A673 (cell line): ENCODE results near the gene TOP2A. TPM values are rescaled to one million over a fixed set of nuclear protein-coding genes. Genes with fewer than 3 reads are reported as not detected.

Source experiments
- BruUV-seq: library from RNA; stranded (reverse); fragments of 400-500 nt; replicated peaks from 2 replicates; lab custom pipeline; 2021; lab: Mats Ljungman, UMichigan
- CTCF ChIA-PET: fragments of 300-600 bp; sonication (Branson Sonifier 250); formaldehyde crosslinking; loops from one replicate; lab custom pipeline; 2022; ENCODE audit warnings: antibody characterized with exemption; lab: Charles Lee
- POLR2A ChIA-PET: fragments of 300-600 bp; sonication (Branson Sonifier 250); formaldehyde crosslinking; loops from one replicate; lab custom pipeline; 2022; ENCODE audit warnings: antibody characterized with exemption; ENCODE audit not compliant: low non-redundant PET; lab: Charles Lee
- DNase-seq: peaks from one replicate; pipeline ENCODE4 v3.0.0-alpha.2; 2015; ENCODE audit warnings: low spot score
- H3K27ac ChIP-seq: fragments of 200-600 bp; sonication (generic); 2 replicates; pipeline ENCODE4 v1.5.1; 2016; ENCODE audit warnings: mixed run types, low read depth, mild to moderate bottlenecking, mixed read lengths, antibody characterized with exemption, low read length; ENCODE audit not compliant: poor library complexity, severe bottlenecking
- H3K27me3 ChIP-seq: fragments of 200-600 bp; sonication (generic); replicated peaks from 2 replicates; pipeline ENCODE4 v1.6.1; 2017; ENCODE audit warnings: mixed run types, low read depth, mild to moderate bottlenecking, mixed read lengths, antibody characterized with exemption, low read length; ENCODE audit not compliant: insufficient read depth, poor library complexity
- H3K36me3 ChIP-seq: fragments of 200-600 bp; sonication (generic); 2 replicates; pipeline ENCODE4 v1.6.1; 2016; ENCODE audit warnings: mixed run types, mild to moderate bottlenecking, mixed read lengths, antibody characterized with exemption, low read length; ENCODE audit not compliant: insufficient read depth, poor library complexity, severe bottlenecking
- H3K4me1 ChIP-seq: fragments of 200-600 bp; sonication (generic); 2 replicates; pipeline ENCODE4 v1.6.1; 2017; ENCODE audit warnings: mixed run types, mild to moderate bottlenecking, mixed read lengths, antibody characterized with exemption, low read length; ENCODE audit not compliant: insufficient read depth, poor library complexity, severe bottlenecking
- H3K4me3 ChIP-seq: fragments of 200-600 bp; sonication (generic); 2 replicates; pipeline ENCODE4 v1.5.1; 2016; ENCODE audit warnings: low read depth, mixed run types, mild to moderate bottlenecking, mixed read lengths, low read length; ENCODE audit not compliant: poor library complexity, severe bottlenecking
- H3K9me3 ChIP-seq: fragments of 200-600 bp; sonication (generic); 2 replicates; pipeline ENCODE4 v1.6.1; 2016; ENCODE audit warnings: mixed run types, low read depth, mild to moderate bottlenecking, mixed read lengths, antibody characterized with exemption, low read length; ENCODE audit not compliant: poor library complexity, severe bottlenecking
- EZH2 ChIP-seq: fragments of 200-600 bp; sonication (generic); IDR thresholded peaks from 2 replicates; pipeline ENCODE4 v1.6.1; 2017; ENCODE audit warnings: borderline replicate concordance, low read depth, mild to moderate bottlenecking, mixed read lengths, antibody characterized with exemption, low read length; ENCODE audit not compliant: poor library complexity, severe bottlenecking
- intact Hi-C: fragments of 100-400 bp; cut with micrococcal nuclease; formaldehyde crosslinking; loops from one replicate; pipeline ENCODE4 v1.10.0; 2022; ENCODE audit not compliant: unreplicated experiment
- total RNA-seq: library from RNA; stranded (reverse); gene quantifications from 2 replicates; pipeline ENCODE4 v1.2.3, GENCODE V29; 2021
- TF ChIP-seq, protein P1 (sequence below): fragments of 300-800, 200-600 bp; sonication (generic); conservative IDR thresholded peaks from 2 replicates; pipeline ENCODE4 v1.5.1; 2017; ENCODE audit warnings: low read depth, mild to moderate bottlenecking, antibody characterized with exemption, low read length, moderate library complexity, mixed read lengths

Gene TOP2A
- total RNA-seq, 1 experiment from 2014 or later = 188 TPM

DNA sequence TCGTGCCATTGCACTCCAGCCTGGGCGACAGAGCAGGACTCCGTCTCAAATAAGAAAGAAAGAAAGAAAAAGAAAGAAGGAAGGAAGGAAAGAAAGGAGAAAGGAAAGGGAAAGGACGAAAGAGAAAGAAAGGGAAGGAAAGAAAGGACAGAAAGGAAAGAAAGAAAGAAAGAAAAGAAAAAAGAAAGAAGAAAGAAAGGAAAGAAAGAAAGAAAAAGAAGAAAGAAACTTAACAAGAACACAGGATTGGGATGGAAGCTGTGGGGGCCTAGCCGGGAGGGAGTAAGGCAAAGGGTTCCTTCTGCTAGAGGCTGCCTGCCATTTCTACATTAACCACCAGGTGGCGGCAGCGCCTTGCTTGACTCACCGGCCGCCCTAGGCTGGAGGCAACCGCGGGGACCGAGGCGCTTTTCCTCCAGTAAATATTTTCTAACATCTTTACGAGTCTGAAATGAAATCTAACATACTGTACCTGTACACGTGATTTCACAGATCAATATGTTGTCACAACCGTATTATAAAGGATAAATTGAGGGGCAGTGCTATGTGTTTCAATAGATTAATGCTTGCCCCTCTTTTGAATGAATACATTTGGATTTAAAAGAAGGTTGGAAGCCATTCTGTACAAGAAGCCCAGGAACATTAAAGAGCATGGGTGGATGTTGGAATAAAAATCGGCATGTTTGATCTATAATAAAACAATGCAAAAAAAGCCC lies 59.2 kb downstream of the TOP2A start:
- no peak overlapping the region for H3K27ac ChIP-seq
- ChIA-PET CTCF (interaction anchor here (0.7 to 2.4 kb wide), 5 partner anchors 37 to 201 kb away, joined by 3 to 7 read pairs (median 3); no protein-coding TSS in a partner anchor), POLR2A (no interaction called here)
- H3K36me3 ChIP-seq = peaks cover 3% of the 10 kb centered on the region
- peak; percentile 80 for DNase-seq
- intact Hi-C loops = loop anchor here (2.0 to 10.0 kb wide), 2 partner anchors 174 to 206 kb away; partner anchors contain the start of gene CCR7
- no peak for TF ChIP-seq EZH2
- TF ChIP-seq, protein P1, sequence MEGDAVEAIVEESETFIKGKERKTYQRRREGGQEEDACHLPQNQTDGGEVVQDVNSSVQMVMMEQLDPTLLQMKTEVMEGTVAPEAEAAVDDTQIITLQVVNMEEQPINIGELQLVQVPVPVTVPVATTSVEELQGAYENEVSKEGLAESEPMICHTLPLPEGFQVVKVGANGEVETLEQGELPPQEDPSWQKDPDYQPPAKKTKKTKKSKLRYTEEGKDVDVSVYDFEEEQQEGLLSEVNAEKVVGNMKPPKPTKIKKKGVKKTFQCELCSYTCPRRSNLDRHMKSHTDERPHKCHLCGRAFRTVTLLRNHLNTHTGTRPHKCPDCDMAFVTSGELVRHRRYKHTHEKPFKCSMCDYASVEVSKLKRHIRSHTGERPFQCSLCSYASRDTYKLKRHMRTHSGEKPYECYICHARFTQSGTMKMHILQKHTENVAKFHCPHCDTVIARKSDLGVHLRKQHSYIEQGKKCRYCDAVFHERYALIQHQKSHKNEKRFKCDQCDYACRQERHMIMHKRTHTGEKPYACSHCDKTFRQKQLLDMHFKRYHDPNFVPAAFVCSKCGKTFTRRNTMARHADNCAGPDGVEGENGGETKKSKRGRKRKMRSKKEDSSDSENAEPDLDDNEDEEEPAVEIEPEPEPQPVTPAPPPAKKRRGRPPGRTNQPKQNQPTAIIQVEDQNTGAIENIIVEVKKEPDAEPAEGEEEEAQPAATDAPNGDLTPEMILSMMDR = peak; percentile 85
- H3K4me1 ChIP-seq = no peaks in the 10 kb centered on the region
- no peaks in the 10 kb centered on the region for H3K9me3 ChIP-seq
- no peaks in the 10 kb centered on the region for H3K27me3 ChIP-seq
- peak overlapping the region; percentile 15 for H3K4me3 ChIP-seq
- BruUV-seq = no TSS peak

DNA sequence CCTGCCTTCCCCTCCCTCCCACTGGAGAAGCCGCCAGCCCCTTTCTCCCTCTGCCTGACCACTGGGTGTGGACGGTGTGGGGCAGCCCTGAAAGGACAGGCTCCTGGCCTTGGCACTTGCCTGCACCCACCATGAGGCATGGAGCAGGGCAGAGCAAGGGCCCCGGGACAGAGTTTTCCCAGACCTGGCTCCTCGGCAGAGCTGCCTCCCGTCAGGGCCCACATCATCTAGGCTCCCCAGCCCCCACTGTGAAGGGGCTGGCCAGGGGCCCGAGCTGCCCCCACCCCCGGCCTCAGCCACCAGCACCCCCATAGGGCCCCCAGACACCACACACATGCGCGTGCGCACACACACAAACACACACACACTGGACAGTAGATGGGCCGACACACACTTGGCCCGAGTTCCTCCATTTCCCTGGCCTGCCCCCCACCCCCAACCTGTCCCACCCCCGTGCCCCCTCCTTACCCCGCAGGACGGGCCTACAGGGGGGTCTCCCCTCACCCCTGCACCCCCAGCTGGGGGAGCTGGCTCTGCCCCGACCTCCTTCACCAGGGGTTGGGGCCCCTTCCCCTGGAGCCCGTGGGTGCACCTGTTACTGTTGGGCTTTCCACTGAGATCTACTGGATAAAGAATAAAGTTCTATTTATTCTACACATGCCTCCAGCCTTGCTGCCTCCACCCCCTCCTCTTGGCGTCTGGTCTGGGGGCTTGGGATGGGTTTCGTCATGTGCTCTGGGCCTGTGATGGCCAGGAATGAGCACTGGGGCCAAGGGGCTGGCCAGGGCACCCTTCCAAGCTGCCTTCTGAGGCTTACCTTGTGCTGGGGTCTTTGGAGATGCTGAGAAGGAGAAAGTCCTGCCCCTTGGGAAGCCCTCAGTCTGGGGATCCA lies 60.5 kb downstream of the TOP2A start:
- no peaks in the 10 kb centered on the region for H3K4me1 ChIP-seq
- no TSS peak for BruUV-seq
- no peak for DNase-seq

More for the DNA sequence above, 60.5 kb downstream of the TOP2A start:
- Histone ChIP-seq H3K27ac (no peak overlapping the region), H3K4me3 (no peak overlapping the region), H3K36me3 (peaks cover 12% of the 10 kb centered on the region), H3K27me3 (no peaks in the 10 kb centered on the region), H3K9me3 (no peaks in the 10 kb centered on the region)
- CTCF ChIA-PET = interaction anchor here (0.9 to 2.4 kb wide), 2 partner anchors 36 to 176 kb away, joined by 3 to 7 read pairs; no protein-coding TSS in a partner anchor
- no peak for TF ChIP-seq EZH2
- TF ChIP-seq, protein P1 = no peak
- POLR2A ChIA-PET = no interaction called here
- intact Hi-C loops = loop anchor here (10.0 kb wide), 1 partner anchor 208 kb away; the partner anchor contains the start of gene CCR7
